Activated CD4-positive, CD25-positive, alpha-beta regulatory T cell (primary cell): ENCODE measurements around the gene DNM3.
A peak's percentile ranks its signal among the peaks of the same experiment; 100 is the strongest.

Experiments
- DNase-seq, 4 experiments: peaks; one replicate each; lab custom pipeline; 2025; lab: John Stamatoyannopoulos, UW

The DNM3 gene

DNA sequence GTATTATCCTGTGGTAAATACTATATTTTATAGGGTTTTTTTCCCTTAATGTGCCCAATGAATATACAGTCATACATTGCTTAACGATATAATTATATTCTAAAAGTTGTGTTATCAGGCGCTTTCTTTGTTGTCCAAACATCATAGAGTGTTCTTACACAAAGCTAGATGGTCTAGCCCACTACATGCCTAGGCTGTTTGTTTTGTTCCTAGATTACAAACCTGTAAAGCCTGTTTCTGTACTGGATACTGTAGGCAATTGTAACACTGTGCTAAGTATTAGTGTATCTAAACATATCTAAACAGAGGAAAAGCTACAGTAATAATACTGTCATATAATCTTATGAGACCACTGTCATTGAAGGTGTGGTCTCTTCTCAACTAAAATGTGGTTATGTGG is 336.6 kb downstream of the DNM3 start:
- no peak for DNase-seq

- DNase-seq, result no peak
These were observed 337.6 kb downstream of the DNM3 start for GRCh38 chr1:172178886-172179285.

GRCh38 chr1:172179918-172180317 is 338.6 kb downstream of the DNM3 start:
- DNase-seq, result no peak

GRCh38 chr1:172180501-172181285 is 339.4 kb downstream of the DNM3 start:
- peak in 2 of 4 experiments; percentile 2 to 7 for DNase-seq

- DNase-seq, result no peak
These were observed 343.4 kb downstream of the DNM3 start for GRCh38 chr1:172184506-172185191.

- no peak for DNase-seq
These were observed 343.9 kb downstream of the DNM3 start for GRCh38 chr1:172185211-172185610.

DNA sequence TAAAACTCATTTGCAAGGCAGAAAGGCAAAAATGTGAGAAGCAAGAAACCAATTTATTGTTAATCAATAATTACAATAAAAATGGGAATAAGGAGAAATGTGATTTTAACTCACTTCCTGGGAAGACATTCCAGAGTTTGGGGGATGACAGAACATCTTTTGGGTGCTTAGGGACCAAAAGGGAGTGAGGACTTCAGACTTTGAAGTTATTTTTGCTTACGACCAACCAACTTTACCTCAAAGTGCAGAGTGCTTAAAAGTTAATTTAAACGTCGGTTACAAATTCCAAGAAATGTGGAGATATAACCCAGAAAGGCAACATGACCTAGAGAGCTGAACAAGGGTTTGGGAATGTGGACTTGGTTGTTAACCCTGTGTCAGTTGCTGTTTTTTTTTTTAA is 344.7 kb downstream of the DNM3 start:
- no peak for DNase-seq

GRCh38 chr1:172201572-172201971 is 360.3 kb downstream of the DNM3 start:
- no peak for DNase-seq

DNA sequence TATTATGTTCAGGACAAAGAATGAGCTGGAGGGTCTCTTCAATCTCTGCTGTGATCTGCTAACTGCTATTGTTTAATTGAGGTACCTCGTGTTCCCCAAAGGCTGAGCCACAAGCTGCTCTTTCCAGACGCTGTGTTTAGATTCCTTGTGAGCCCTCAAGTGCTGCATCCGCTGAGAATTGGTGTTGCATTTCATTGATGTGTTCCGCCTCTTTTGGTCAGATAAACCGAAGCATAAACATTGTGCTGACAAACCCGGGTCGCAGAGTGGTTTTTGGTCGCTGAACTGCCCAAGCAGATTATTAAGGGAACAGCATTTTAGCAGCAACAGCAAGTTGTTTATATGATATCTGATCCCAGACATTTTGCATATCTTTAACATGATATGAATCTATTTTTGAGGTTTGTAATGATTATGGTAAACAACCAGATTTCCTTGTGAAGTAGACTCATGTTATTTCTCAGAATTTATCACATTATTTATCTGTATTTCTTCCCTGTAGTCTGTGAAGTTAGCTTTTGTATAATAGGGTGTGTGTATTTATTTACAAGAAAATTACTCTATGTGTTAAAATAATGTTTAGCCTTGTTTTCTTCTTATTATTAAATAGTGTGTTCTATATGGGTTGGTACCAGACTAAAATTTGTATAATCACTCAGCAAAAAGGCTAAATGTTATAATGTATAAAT is 362.0 kb downstream of the DNM3 start:
- DNase-seq, result no peak

- no peak for DNase-seq
These were observed 362.6 kb downstream of the DNM3 start for GRCh38 chr1:172203902-172204301.

- no peak for DNase-seq
These were observed 365.0 kb downstream of the DNM3 start for GRCh38 chr1:172206256-172206655.

GRCh38 chr1:172208635-172209034 is 367.3 kb downstream of the DNM3 start:
- DNase-seq, result no peak

DNA sequence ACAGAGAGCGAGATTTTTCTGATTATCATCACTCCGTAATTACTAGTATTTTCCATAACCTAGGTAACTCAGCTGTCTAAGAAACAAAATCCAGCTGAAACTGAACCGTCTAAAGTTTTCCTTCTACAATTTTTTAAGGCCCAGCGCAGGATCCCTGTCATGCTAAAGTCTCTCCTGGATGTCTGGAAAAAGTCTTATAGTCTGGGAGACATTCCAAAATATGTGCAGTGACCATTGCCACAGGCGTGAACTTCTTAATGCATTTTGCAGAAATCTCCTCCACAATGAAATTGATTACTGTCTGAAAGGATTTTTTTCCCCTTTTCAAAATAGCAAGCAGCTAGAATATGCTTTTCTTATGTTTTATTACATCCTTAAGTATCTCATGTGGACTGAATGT is 369.9 kb downstream of the DNM3 start:
- no peak for DNase-seq

DNA sequence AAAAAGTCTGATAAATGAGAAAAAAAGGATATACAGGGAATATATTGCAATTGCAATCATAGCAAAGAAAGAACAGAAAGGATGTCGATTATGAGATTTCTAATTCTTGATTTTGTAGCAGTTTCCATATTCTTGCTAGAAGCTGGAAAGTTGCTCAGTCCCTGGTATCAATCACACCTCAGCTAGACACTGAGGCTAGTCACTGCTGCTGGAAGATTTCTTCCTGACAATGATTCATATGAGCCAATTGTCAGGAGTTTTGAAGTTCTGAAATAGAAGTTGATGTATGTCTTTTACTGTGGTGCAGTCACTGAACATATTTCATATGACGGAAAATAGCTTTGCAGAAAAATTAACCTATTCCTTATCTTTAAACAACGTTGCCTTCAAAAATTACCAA is 370.8 kb downstream of the DNM3 start:
- no peak for DNase-seq

DNA sequence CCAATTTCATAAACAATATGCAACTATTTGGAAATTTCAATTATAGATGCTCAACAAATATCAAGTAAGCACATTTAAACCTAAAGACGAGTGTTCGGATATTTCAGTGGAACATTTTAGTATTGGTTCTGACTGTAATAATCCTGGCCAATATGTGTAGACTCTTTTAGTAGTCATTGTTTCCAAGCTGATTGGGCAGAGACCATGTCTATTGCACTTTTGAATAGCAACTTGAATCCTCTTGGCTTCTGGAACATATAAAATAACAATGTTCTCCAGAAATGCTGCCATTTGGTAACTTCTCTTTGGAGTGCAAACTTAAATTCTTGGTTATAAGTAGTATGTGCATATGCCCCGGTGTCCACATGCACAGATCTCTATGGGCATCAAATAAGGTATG is 373.7 kb downstream of the DNM3 start:
- DNase-seq, result no peak

GRCh38 chr1:172219966-172220365 is 378.7 kb downstream of the DNM3 start:
- no peak for DNase-seq

GRCh38 chr1:172220376-172220775 is 379.1 kb downstream of the DNM3 start:
- no peak for DNase-seq

- DNase-seq, result no peak
These were observed 380.1 kb downstream of the DNM3 start for GRCh38 chr1:172221436-172221835.

- no peak for DNase-seq
These were observed 383.6 kb downstream of the DNM3 start for GRCh38 chr1:172224871-172225270.

GRCh38 chr1:172229942-172230341 is 388.6 kb downstream of the DNM3 start:
- DNase-seq, result no peak

DNA sequence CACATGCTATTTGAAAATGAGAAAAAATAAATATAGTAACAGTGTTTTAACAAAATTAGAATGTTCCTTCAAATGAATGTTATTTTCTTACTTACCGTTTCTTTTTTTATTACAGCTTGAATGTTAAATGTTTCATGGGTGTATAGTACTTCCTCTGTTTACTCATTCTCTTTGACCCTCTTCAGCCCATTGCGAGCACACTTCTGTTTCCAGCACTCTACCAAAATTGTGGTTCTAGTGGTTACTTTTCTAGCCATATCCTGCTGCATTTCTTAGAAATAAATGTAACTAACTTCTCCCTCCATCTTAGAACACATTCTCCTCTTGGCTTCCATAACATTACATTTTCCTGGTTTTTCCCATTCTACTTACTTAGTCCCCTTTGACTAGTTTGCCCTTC is 389.2 kb downstream of the DNM3 start:
- no peak for DNase-seq

- DNase-seq, result no peak
These were observed 395.7 kb downstream of the DNM3 start for GRCh38 chr1:172236958-172237357.

DNA sequence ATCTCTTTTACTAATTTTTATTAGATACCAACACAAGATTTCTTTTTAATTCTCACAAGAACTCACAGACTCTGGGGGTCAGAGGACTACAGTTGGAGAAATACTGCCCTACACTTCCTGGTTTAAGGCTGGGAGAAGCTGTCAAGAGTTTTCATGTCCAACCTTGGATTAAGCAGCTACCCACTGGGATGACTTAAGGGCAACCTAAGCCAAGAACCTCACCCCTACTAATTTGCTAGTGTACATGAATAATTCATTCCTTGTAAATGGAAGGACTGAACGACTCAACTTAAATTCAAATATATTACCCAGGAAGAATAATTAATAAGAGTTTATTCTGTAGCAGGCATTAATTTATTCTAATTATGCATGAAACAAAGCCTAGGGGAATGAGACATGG is 396.9 kb downstream of the DNM3 start:
- no peak for DNase-seq
